ENCODE measurements around the gene RDM1. TPM values are rescaled to one million over a fixed set of nuclear protein-coding genes. Genes with fewer than 3 reads are reported as not detected.

Gene RDM1
- total and polyA plus RNA-seq, 2 of the 4 experiments (the other 2 are of a cell fraction): 0.18 TPM; not detected in 1

DNA sequence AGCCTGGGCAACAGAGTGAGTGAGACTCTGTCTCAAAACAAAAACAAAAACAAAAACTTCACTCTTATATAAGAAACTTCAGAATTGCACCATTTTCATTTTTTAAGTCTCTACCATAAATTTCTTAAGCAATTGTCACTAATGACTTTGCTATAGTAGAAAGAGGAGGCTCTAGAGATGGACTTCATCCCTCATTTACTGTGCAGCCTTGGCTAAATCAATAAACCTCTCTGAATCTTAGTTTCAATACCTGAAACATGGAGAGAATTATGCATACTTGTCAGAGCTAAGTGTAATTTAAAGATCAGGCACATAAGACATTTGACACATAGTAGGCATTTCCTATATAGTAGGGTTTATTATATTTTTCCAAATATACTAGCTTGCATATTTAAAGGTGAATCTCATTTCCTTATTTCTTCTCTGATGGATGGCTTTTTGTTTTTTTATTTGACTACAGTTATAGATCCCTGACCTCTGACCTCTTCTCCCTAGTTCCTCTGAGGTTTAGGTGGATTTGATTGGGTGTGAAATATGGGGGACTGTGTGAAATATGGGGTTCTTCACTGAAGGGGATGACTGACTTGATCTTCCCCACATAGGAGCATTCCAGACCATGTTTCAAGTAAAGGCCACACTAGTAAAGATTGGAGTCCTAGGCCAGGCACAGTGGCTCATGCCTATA is 53.1 kb downstream of the RDM1 start:
- H3K14ac ChIP-seq (replicated peaks; ENCODE audit: low read depth, low read length): no peak overlapping the region
- H3K27me3 ChIP-seq (ENCODE audit: control insufficient read depth, insufficient read depth, low read length): peaks cover 3% of the 10 kb centered on the region; the same call in 1 of the 2 replicates
- no peaks in the 10 kb centered on the region for H3K79me1 ChIP-seq (ENCODE audit: low read depth in 1 of 2, low read length in 2 of 2)
- no peaks in the 10 kb centered on the region for H3K4me1 ChIP-seq (ENCODE audit: control insufficient read depth, insufficient read depth, low read length)
- no TSS peak for BruUV-seq (replicated peaks)
- DNase-seq (no peak), ATAC-seq (ENCODE audit: low read depth) (no peak)
- no peak overlapping the region for H4K91ac ChIP-seq (ENCODE audit: insufficient read depth, low read depth, low read length)
- TF ChIP-seq MAFK (IDR thresholded peaks at IDR 0.05; ENCODE audit: low read depth, low read length): no peak
- no peak for TF ChIP-seq BHLHE40 (IDR thresholded peaks at IDR 0.05; ENCODE audit: low read depth, low read length)
- TF ChIP-seq RAD21 (IDR thresholded peaks at IDR 0.05; ENCODE audit: low read length): no peak
- no peak for TF ChIP-seq NFE2L2 (IDR thresholded peaks at IDR 0.05; ENCODE audit: low read depth, low read length)
- TF ChIP-seq RCOR1 (IDR thresholded peaks at IDR 0.05; ENCODE audit: insufficient replicate concordance, low read length): no peak
- TF ChIP-seq, protein P1, sequence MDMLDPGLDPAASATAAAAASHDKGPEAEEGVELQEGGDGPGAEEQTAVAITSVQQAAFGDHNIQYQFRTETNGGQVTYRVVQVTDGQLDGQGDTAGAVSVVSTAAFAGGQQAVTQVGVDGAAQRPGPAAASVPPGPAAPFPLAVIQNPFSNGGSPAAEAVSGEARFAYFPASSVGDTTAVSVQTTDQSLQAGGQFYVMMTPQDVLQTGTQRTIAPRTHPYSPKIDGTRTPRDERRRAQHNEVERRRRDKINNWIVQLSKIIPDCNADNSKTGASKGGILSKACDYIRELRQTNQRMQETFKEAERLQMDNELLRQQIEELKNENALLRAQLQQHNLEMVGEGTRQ (IDR thresholded peaks at IDR 0.05; ENCODE audit: low read depth, low read length): no peak
- TF ChIP-seq FOS (IDR thresholded peaks at IDR 0.05; ENCODE audit: low read depth, low read length): no peak
- TF ChIP-seq, protein P2, sequence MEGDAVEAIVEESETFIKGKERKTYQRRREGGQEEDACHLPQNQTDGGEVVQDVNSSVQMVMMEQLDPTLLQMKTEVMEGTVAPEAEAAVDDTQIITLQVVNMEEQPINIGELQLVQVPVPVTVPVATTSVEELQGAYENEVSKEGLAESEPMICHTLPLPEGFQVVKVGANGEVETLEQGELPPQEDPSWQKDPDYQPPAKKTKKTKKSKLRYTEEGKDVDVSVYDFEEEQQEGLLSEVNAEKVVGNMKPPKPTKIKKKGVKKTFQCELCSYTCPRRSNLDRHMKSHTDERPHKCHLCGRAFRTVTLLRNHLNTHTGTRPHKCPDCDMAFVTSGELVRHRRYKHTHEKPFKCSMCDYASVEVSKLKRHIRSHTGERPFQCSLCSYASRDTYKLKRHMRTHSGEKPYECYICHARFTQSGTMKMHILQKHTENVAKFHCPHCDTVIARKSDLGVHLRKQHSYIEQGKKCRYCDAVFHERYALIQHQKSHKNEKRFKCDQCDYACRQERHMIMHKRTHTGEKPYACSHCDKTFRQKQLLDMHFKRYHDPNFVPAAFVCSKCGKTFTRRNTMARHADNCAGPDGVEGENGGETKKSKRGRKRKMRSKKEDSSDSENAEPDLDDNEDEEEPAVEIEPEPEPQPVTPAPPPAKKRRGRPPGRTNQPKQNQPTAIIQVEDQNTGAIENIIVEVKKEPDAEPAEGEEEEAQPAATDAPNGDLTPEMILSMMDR (conservative IDR thresholded peaks at IDR 0.05; ENCODE audit: low read depth, low read length): no peak
- TF ChIP-seq MXI1 (IDR thresholded peaks at IDR 0.05; ENCODE audit: borderline replicate concordance, low read depth, low read length): no peak
- TF ChIP-seq POLR2A (IDR thresholded peaks at IDR 0.05; ENCODE audit: low read depth, low read length): no peak
- H2AK9ac ChIP-seq (replicated peaks; ENCODE audit: low read depth, low read length, poor library complexity): no peak overlapping the region
- no peak overlapping the region for H3K4me3 ChIP-seq (ENCODE audit: insufficient read depth, low read depth, low read length)
- no peak overlapping the region for H2BK5ac ChIP-seq (ENCODE audit: low read depth, low read length, poor library complexity, severe bottlenecking)
- no peaks in the 10 kb centered on the region for H3K9me3 ChIP-seq (ENCODE audit: control insufficient read depth, insufficient read depth, low read length)
- intact Hi-C loops (cut with micrococcal nuclease) (no loop called here), dilution Hi-C loops (cut with HindIII; ENCODE audit: low sequenced_read_pairs, unreplicated experiment) (no loop called here), in situ Hi-C loops (cut with MboI; ENCODE audit: low sequenced_read_pairs) (no loop called here)
- no peak overlapping the region for H2BK20ac ChIP-seq (ENCODE audit: low read depth, low read length)
- CTCF ChIA-PET: no interaction called here
- no peak overlapping the region for H4K5ac ChIP-seq (ENCODE audit: low read depth, low read length)
- no peak overlapping the region for H2BK120ac ChIP-seq (ENCODE audit: low read depth, low read length)
- H3K23ac ChIP-seq (ENCODE audit: low read depth, low read length): no peak overlapping the region
- no peak overlapping the region for H3K27ac ChIP-seq (ENCODE audit: insufficient read depth, low read length)
- no peaks in the 10 kb centered on the region for H3K36me3 ChIP-seq (ENCODE audit: control insufficient read depth, insufficient read depth, low read length)
- no peak overlapping the region for H2AK5ac ChIP-seq (ENCODE audit: low read depth, low read length)
- H3K4me2 ChIP-seq (ENCODE audit: low read depth, low read length): no peak overlapping the region
- no peak overlapping the region for H4K8ac ChIP-seq (ENCODE audit: low read depth in 2 of 2, low read length in 2 of 2)
- H2BK15ac ChIP-seq (ENCODE audit: low read depth, low read length): no peak overlapping the region
- H3K9me1 ChIP-seq (ENCODE audit: insufficient read depth, low read length): no peaks in the 10 kb centered on the region
- no peak overlapping the region for H3K4ac ChIP-seq (ENCODE audit: low read depth, low read length)
- H3K56ac ChIP-seq (ENCODE audit: extremely low read depth, insufficient read depth, low read length): no peak overlapping the region
- H3K9ac ChIP-seq (ENCODE audit: low read depth, low read length): no peak overlapping the region
- no peak overlapping the region for H2AFZ ChIP-seq (replicated peaks; ENCODE audit: low read length, poor library complexity)
- no peak overlapping the region for H3K18ac ChIP-seq (ENCODE audit: low read depth, low read length)
- POLR2A ChIA-PET (ENCODE audit: unreplicated experiment): no interaction called here
- no peaks in the 10 kb centered on the region for H4K20me1 ChIP-seq (ENCODE audit: insufficient read depth, low read length)
